CD14-positive monocyte (primary cell): ENCODE results near the gene SIGLEC1. TPM values are rescaled to one million over a fixed set of nuclear protein-coding genes. Genes with fewer than 3 reads are reported as not detected.

Experiments used
- DNase-seq, 3 donors: peaks; one replicate each; pipeline ENCODE4 v3.0.0-alpha.2; 2011 to 2022
- H2AFZ ChIP-seq: 2 replicates; pipeline ENCODE4 v1.6.0; 2012; ENCODE audit warnings: mild to moderate bottlenecking, low read depth, low read length, inconsistent platforms; ENCODE audit not compliant: insufficient read depth, poor library complexity, severe bottlenecking
- H3K27ac ChIP-seq, 2 donors: 1 replicate in 1 of 2; 2 replicates in 1 of 2; pipeline ENCODE4 v1.5.1; 2012 to 2013; ENCODE audit warnings: low read length in 2 of 2, control low read depth in 1 of 2, inconsistent platforms in 1 of 2, low read depth in 1 of 2, mild to moderate bottlenecking in 1 of 2
- H3K27me3 ChIP-seq, 2 donors: one replicate each; pipeline versions ENCODE4 v1.6.0 to v1.6.1; 2011 to 2013; ENCODE audit warnings: low read length in 2 of 2; ENCODE audit not compliant: control insufficient read depth in 2 of 2, insufficient read depth in 2 of 2
- H3K36me3 ChIP-seq, 2 donors: replicated peaks in 1 of 2; 1 replicate in 1 of 2; 2 replicates in 1 of 2; pipeline versions ENCODE4 v1.5.1 to v1.6.1; 2012 to 2013; ENCODE audit warnings: low read length in 2 of 2, control low read depth in 1 of 2, inconsistent platforms in 1 of 2, mild to moderate bottlenecking in 1 of 2; ENCODE audit not compliant: insufficient read depth in 2 of 2, control insufficient read depth in 1 of 2
- H3K4me1 ChIP-seq, 2 donors: 1 replicate in 1 of 2; 2 replicates in 1 of 2; pipeline versions ENCODE4 v1.5.1 to v1.6.1; 2012 to 2013; ENCODE audit warnings: low read length in 2 of 2, control low read depth in 1 of 2, inconsistent platforms in 1 of 2, mild to moderate bottlenecking in 1 of 2, moderate library complexity in 1 of 2; ENCODE audit not compliant: insufficient read depth in 2 of 2, control insufficient read depth in 1 of 2
- H3K4me2 ChIP-seq: replicated peaks from 2 replicates; pipeline ENCODE3; 2012; ENCODE audit warnings: low read length, moderate library complexity, mild to moderate bottlenecking; ENCODE audit not compliant: poor library complexity, severe bottlenecking; ENCODE audit errors: extremely low read depth
- H3K4me3 ChIP-seq, 3 experiments: fragments of 200-600 bp in 1 of 3; sonication (generic) in 1 of 3; replicated peaks in 1 of 3; 1 replicate in 2 of 3; 2 replicates in 1 of 3; pipeline ENCODE4 v1.5.1; 2011 to 2013; ENCODE audit warnings: low read length in 3 of 3, mild to moderate bottlenecking in 3 of 3, control low read depth in 2 of 3, low read depth in 2 of 3, inconsistent platforms in 1 of 3, moderate library complexity in 1 of 3
- H3K79me2 ChIP-seq: 2 replicates; pipeline ENCODE4 v1.6.0; 2012; ENCODE audit warnings: mild to moderate bottlenecking, control low read depth, inconsistent platforms, low read length, moderate library complexity; ENCODE audit not compliant: insufficient read depth
- H3K9ac ChIP-seq: 2 replicates; pipeline ENCODE4 v1.6.0; 2017; ENCODE audit warnings: low read length, mild to moderate bottlenecking; ENCODE audit not compliant: insufficient read depth, poor library complexity, severe bottlenecking
- H3K9me3 ChIP-seq, 2 donors: replicated peaks in 1 of 2; 1 replicate in 1 of 2; 2 replicates in 1 of 2; pipeline versions ENCODE4 v1.5.1 to v1.6.1; 2012 to 2013; ENCODE audit warnings: low read length in 2 of 2, control low read depth in 1 of 2; ENCODE audit not compliant: control insufficient read depth in 1 of 2, insufficient read depth in 1 of 2
- H4K20me1 ChIP-seq: 2 replicates; pipeline ENCODE4 v1.6.0; 2012; ENCODE audit warnings: mild to moderate bottlenecking, low read length, control low read depth, moderate library complexity; ENCODE audit not compliant: insufficient read depth
- H3K27ac Mint-ChIP-seq, 7 donors: one replicate each; pipeline ENCODE4 v1.8.0; 2020; ENCODE audit warnings: mild to moderate bottlenecking in 7 of 7, mixed read lengths in 7 of 7, moderate library complexity in 6 of 7, inconsistent platforms in 2 of 7
- H3K27me3 Mint-ChIP-seq, 3 donors: one replicate each; pipeline ENCODE4 v1.8.0; 2021 to 2022; ENCODE audit warnings: low read depth in 3 of 3, mild to moderate bottlenecking in 3 of 3, mixed read lengths in 3 of 3, moderate library complexity in 3 of 3, inconsistent platforms in 1 of 3
- H3K36me3 Mint-ChIP-seq, 2 donors: one replicate each; pipeline ENCODE4 v1.8.0; 2020; ENCODE audit warnings: mixed read lengths in 2 of 2, inconsistent platforms in 1 of 2, mild to moderate bottlenecking in 1 of 2
- H3K4me1 Mint-ChIP-seq: one replicate; pipeline ENCODE4 v1.8.0; 2020; ENCODE audit warnings: mild to moderate bottlenecking, mixed read lengths
- H3K4me3 Mint-ChIP-seq, 2 donors: one replicate each; pipeline ENCODE4 v1.8.0; 2020; ENCODE audit warnings: mild to moderate bottlenecking in 2 of 2, mixed read lengths in 2 of 2, moderate library complexity in 1 of 2
- H3K9me3 Mint-ChIP-seq, 7 donors: one replicate each; pipeline ENCODE4 v1.8.0; 2020 to 2022; ENCODE audit warnings: mixed read lengths in 7 of 7, mild to moderate bottlenecking in 6 of 7, moderate library complexity in 6 of 7, inconsistent platforms in 2 of 7
- CTCF ChIP-seq: fragments of 200-600 bp; IDR thresholded peaks from one replicate; pipeline ENCODE4 v1.8.0; 2022; ENCODE audit warnings: antibody characterized with exemption, mild to moderate bottlenecking
- WGBS: methylation state at CpG from one replicate; pipeline ENCODE4 v1.1.5; 2013; ENCODE audit warnings: missing lambda C conversion rate; ENCODE audit not compliant: insufficient coverage; 5-methylcytosine and 5-hydroxymethylcytosine counted together
- intact Hi-C, 2 donors: fragments of 100-400 bp; cut with micrococcal nuclease; formaldehyde crosslinking; loops; one replicate each; pipeline versions ENCODE4 v1.15.0 to v1.15.1; 2023
- polyA plus RNA-seq, 3 donors: library from polyadenylated mRNA; depleted of rRNA in 1 of 3; unstranded in 2 of 3; stranded (reverse) in 1 of 3; fragments of 300-500 nt in 2 of 3; fragments of >200 nt in 1 of 3; fragmentation: Illumina TruSeq in 2 of 3; gene quantifications; 1 replicate in 2 of 3; 2 replicates in 1 of 3; pipeline ENCODE4 v1.2.3, GENCODE V29; 2012 to 2021

Gene SIGLEC1
- polyA plus RNA-seq, 3 donors: 1.6 to 23.5 (median 2.5) TPM

- Mint-ChIP-seq H3K36me3 (peaks cover 0 to 4% of the 10 kb centered on the region in 2 donors), H3K27ac (no peak overlapping the region), H3K9me3 (peaks cover 3 to 12% (median 5%) of the 10 kb centered on the region in 7 donors), H3K4me1 (no peaks in the 10 kb centered on the region), H3K4me3 (no peak overlapping the region), H3K27me3 (peaks cover 1 to 7% (median 3%) of the 10 kb centered on the region in 3 donors)
- Histone ChIP-seq H3K27me3 (no peaks in the 10 kb centered on the region), H3K9ac (no peak overlapping the region), H3K4me2 (no peak overlapping the region), H3K9me3 (peaks cover 4 to 8% of the 10 kb centered on the region in 2 donors), H3K4me1 (no peaks in the 10 kb centered on the region), H3K27ac (no peak overlapping the region), H3K4me3 (no peak overlapping the region), H2AFZ (no peak overlapping the region), H3K36me3 (no peaks in the 10 kb centered on the region), H4K20me1 (no peaks in the 10 kb centered on the region), H3K79me2 (no peaks in the 10 kb centered on the region)
- no peak for DNase-seq
- 89% methylated on average over 2 of the region's 5 CpGs for WGBS
- TF ChIP-seq CTCF: no peak
- intact Hi-C loops: no loop called here
Measured at GRCh38 chr20:3694864-3695263, 17.5 kb downstream of the SIGLEC1 start.

DNA sequence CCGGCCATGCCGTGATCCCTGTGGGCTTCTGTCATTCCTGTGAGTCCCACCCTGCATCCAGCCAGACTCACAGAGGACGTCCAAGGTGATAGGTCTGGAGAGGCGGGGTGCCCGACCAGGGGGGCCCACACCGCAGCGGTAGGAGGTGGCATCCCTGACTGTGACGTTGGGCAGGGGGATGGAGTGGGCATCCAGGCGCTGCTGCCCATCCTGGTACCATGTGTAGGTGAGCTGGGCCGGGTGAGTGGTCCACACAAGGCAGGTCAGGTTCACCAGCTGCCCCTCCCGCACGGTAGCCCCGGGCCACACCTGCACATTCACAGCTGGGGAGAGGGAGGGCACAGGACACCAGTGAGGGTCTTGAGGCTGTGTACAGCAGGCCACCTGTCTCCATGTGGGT is 19.0 kb downstream of the SIGLEC1 start:
- no peaks in the 10 kb centered on the region for H3K27me3 ChIP-seq

More for the DNA sequence above, 19.0 kb downstream of the SIGLEC1 start:
- Histone ChIP-seq H3K9ac (no peak overlapping the region), H3K36me3 (no peaks in the 10 kb centered on the region), H3K27ac (no peak overlapping the region), H2AFZ (no peak overlapping the region), H3K4me1 (no peaks in the 10 kb centered on the region), H4K20me1 (no peaks in the 10 kb centered on the region), H3K4me2 (no peak overlapping the region), H3K79me2 (no peaks in the 10 kb centered on the region), H3K9me3 (peaks cover 4 to 8% of the 10 kb centered on the region in 2 donors), H3K4me3 (no peak overlapping the region)
- Mint-ChIP-seq H3K36me3 (peaks cover 0 to 4% of the 10 kb centered on the region in 2 donors), H3K9me3 (peaks cover 3 to 12% (median 5%) of the 10 kb centered on the region in 7 donors), H3K27ac (no peak overlapping the region), H3K27me3 (peaks cover 2 to 8% (median 3%) of the 10 kb centered on the region in 3 donors), H3K4me3 (no peak overlapping the region), H3K4me1 (no peaks in the 10 kb centered on the region)
- DNase-seq: no peak
- TF ChIP-seq CTCF: no peak
- 95% methylated on average over 13 of the region's 13 CpGs for WGBS
- intact Hi-C loops: no loop called here
